Peyer's patch (tissue), 4 donors: Measurements from ENCODE around the gene CKS1B.

ENCODE experiments used
- CTCF ChIP-seq, 6 experiments: fragments of 450-650 bp in 4 of 6; fragments of 200-600 bp in 2 of 6; sonication (generic) in 1 of 6; IDR thresholded peaks; one replicate each; pipeline ENCODE4 v1.5.1; 2017 to 2019; ENCODE audit warnings: antibody characterized with exemption in 6 of 6, mild to moderate bottlenecking in 3 of 6, moderate library complexity in 1 of 6
- POLR2A ChIP-seq, 2 donors: fragments of 450-650 bp; IDR thresholded peaks; one replicate each; pipeline ENCODE4 v1.5.1; 2017; ENCODE audit warnings: antibody characterized with exemption in 2 of 2, mild to moderate bottlenecking in 2 of 2, moderate library complexity in 2 of 2

GRCh38 chr1:155026154-155026553, 51.7 kb downstream of the CKS1B start:
- TF ChIP-seq CTCF (IDR thresholded peaks at IDR 0.05) (no peak), POLR2A (IDR thresholded peaks at IDR 0.05) (no peak)
